ENCODE results near the gene CREBBP.

DNA sequence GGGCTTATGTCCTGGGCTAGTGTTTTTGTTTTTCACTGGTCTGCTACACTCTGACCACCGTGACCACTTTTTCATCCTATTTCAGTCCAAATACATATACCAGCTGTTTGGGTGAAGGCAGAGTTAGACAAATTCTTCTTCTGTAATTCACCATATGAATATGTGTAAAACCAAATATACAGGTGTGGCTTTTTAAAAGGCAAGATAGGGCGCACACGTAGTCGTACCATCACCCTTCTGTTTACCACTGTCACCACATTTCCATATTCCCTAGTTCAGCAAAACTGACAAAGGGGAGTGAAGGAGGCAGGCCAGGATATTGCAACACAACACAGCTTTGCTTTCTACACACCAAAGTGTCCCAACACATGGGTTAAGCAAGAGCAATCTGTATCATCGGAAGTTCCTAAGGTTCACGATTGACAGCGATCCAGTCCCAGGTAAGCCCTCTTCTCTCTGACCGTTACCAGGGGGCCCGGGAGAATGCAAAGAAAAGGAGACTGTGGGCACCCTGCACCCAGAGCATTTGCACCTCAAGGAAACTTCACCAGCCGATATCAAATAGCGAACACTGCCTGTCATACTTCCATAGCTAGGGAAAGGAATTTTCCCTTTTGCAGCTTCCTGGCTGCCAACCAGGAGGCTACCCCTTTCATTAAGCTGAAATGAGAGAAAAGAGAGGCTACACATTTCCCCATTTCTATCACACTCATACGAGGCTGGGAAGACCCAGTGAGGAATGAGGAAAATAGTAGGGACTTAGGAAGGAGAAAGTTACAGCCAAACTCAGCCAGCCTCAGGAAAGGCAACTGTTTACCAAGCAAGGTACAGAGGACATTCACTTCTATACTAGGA is 23.1 kb downstream of the CREBBP start:
- TF ChIP-seq, protein P1, sequence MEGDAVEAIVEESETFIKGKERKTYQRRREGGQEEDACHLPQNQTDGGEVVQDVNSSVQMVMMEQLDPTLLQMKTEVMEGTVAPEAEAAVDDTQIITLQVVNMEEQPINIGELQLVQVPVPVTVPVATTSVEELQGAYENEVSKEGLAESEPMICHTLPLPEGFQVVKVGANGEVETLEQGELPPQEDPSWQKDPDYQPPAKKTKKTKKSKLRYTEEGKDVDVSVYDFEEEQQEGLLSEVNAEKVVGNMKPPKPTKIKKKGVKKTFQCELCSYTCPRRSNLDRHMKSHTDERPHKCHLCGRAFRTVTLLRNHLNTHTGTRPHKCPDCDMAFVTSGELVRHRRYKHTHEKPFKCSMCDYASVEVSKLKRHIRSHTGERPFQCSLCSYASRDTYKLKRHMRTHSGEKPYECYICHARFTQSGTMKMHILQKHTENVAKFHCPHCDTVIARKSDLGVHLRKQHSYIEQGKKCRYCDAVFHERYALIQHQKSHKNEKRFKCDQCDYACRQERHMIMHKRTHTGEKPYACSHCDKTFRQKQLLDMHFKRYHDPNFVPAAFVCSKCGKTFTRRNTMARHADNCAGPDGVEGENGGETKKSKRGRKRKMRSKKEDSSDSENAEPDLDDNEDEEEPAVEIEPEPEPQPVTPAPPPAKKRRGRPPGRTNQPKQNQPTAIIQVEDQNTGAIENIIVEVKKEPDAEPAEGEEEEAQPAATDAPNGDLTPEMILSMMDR (IDR thresholded peaks at IDR 0.05): no peak
- TF ChIP-seq POLR2A (IDR thresholded peaks at IDR 0.05) (no peak), EP300 (IDR thresholded peaks at IDR 0.05) (no peak)
